GM19238 (cell line): Measurements from ENCODE around the gene CCL3.
"Not testable (repeated sequence)": the region's sequence is repeated elsewhere in the genome, so short reads cannot be mapped to it uniquely, and the experiment has no call there.

Source experiments
- DNase-seq: peaks from one replicate; pipeline ENCODE4 v3.0.0; 2011; ENCODE audit warnings: low spot score; ENCODE audit not compliant: insufficient read length

Gene CCL3

GRCh38 chr17:36087897-36088572, 1.9 kb downstream of the CCL3 start:
- DNase-seq, result not testable (repeated sequence)

- not testable (repeated sequence) for DNase-seq
These were observed 2.5 kb downstream of the CCL3 start for GRCh38 chr17:36087471-36087870.

- no peak for DNase-seq
These were observed 3.2 kb downstream of the CCL3 start for GRCh38 chr17:36086791-36087190.

- no peak for DNase-seq
These were observed 4.2 kb downstream of the CCL3 start for GRCh38 chr17:36085765-36086164.

GRCh38 chr17:36083691-36084090, 6.3 kb downstream of the CCL3 start:
- DNase-seq, result not testable (repeated sequence)

- DNase-seq, result not testable (repeated sequence)
These were observed 7.3 kb downstream of the CCL3 start for GRCh38 chr17:36082482-36083120.

GRCh38 chr17:36081681-36082471, 8.1 kb downstream of the CCL3 start:
- DNase-seq, result not testable (repeated sequence)

GRCh38 chr17:36074365-36074764, 15.6 kb downstream of the CCL3 start:
- DNase-seq, result no peak

- DNase-seq, result peak; percentile 50
These were observed 17.4 kb downstream of the CCL3 start for GRCh38 chr17:36072431-36073121.

GRCh38 chr17:36071751-36072150, 18.2 kb downstream of the CCL3 start:
- no peak for DNase-seq

GRCh38 chr17:36070427-36070826, 19.5 kb downstream of the CCL3 start:
- DNase-seq, result no peak

- DNase-seq, result no peak
These were observed 20.8 kb downstream of the CCL3 start for GRCh38 chr17:36069136-36069535.

- DNase-seq, result no peak
These were observed 21.4 kb downstream of the CCL3 start for GRCh38 chr17:36068524-36068923.

GRCh38 chr17:36066365-36066985, 23.5 kb downstream of the CCL3 start:
- DNase-seq, result no peak

GRCh38 chr17:36063786-36064541, 26.0 kb downstream of the CCL3 start, which contains the start of gene CCL18:
CCL18 (plus strand) TSS chr17:36064272; CDS start chr17:36064343, 71 bp downstream.
- DNase-seq, result no peak

GRCh38 chr17:36060816-36061215, 29.1 kb downstream of the CCL3 start:
- DNase-seq, result no peak

GRCh38 chr17:36059406-36059805, 30.5 kb downstream of the CCL3 start:
- no peak for DNase-seq

GRCh38 chr17:36057911-36058310, 32.0 kb downstream of the CCL3 start:
- DNase-seq, result no peak

- no peak for DNase-seq
These were observed 33.9 kb downstream of the CCL3 start for GRCh38 chr17:36055921-36056520.

- no peak for DNase-seq
These were observed 34.8 kb downstream of the CCL3 start for GRCh38 chr17:36055171-36055570.
